Activated naive CD4-positive, alpha-beta T cell (primary cell): ENCODE results near the gene PLAAT1.

Experiments
- DNase-seq, 4 experiments: peaks; one replicate each; lab custom pipeline; 2025; lab: John Stamatoyannopoulos, UW

PLAAT1 gene

GRCh38 chr3:193240850-193241706, at the start of gene PLAAT1:
Gene PLAAT1 (plus strand): TSS chr3:193241222. CDS start chr3:193255651, 14,429 bp downstream.
- no peak for DNase-seq

DNA sequence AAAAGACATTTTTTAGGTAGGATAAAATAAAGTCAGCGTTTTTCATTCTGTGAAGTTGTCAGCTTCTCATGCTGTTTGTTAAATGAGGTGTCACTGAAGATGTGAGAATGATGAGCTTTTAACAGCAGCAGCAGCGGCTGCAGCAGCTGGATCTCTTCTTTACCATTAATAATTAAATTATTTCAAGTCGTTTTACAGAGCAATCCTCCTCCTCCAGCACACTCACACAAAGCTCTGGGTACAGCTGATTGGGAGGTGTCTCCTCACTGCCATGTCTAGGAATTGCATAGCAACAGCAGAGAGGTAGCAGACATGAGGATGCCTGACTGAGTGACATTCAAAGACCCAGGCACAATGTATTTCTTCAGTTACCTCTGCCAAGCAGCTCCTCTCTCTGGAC, 46.7 kb upstream of the PLAAT1 start:
- no peak for DNase-seq

GRCh38 chr3:193196746-193197145, 44.3 kb upstream of the PLAAT1 start:
- no peak for DNase-seq

DNA sequence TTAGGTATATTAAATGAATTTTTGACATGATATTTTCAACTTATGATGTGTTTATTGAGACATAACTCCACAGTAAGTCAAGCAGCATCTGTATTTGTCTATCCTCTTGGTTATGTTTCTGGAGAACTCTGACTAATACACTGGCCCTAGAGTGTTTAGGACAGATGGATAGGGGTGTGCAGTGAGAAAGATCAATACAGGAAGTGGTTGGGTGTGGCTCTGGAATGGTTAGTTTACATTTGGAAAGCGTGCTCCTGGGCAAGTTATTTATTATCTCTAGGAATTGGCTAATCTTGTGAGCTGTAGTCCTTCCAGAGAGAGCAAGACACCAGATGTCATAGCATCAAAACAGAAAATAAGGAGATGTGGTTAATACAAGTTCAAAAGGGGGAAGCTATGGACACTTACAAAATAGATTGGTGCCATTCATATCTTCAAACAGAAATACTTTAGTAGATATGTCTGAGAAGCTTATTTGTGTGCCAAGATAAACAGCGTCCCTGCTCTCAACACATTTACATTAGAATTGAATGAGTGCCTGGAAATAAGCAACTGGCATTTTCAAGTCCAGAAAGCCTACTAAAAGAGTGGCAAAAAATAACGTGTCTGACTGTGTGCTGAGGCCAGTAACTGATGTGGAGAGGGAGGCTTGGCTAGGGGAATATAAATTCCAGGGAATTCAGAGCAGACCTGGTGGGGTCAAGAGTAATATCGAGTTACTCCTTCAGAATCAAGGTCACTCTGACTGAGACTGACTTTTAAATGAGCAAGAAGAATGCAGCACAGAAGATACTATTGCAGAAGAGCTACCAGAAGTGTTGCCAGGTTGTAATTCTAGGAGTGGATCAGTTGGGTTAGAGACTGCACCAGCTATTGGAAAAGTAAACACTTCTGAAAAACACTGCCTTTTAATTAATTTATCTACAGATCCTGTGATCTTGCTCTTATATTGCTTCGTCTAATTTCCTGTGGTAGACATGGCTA, 33.4 kb upstream of the PLAAT1 start:
- no peak for DNase-seq

GRCh38 chr3:193210618-193211017, 30.4 kb upstream of the PLAAT1 start:
- no peak for DNase-seq

DNA sequence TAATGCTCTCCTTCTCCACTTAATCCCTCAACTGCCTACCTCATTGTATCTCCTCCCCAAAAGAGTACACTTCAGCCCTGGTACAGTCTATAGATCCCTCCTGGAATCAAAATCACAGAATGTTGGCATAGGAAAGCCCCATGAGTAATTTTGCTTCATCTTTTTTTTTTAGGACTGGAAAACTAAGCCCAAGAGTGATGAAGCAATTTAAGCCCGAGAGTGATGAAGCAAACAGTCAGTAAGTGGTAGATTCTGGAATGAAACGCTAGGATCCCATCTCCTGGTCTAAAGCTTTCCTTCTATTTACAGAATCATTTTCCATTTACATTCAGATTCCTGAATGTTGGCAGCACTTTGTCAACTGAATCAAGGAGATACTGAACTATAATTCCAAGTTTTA, 29.8 kb upstream of the PLAAT1 start:
- no peak for DNase-seq

DNA sequence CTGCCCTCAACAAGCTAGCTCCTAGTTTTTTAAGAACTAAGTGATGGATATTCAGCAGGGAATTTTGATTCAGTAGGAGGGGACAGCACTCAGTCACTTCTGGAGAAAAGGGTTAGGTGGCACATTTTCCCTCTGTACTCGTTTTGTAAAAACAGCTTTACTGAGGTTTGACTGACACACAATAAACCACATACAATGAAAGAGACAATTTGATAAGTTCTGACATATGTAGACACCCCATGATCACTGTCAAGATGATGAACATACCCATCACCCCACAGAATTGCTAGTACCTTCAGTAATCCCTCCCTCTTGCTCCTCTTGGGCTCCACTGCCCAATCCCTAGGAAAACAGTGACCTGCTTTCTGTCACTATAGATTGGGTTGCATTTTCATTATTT, 29.0 kb upstream of the PLAAT1 start:
- DNase-seq = no peak

DNA sequence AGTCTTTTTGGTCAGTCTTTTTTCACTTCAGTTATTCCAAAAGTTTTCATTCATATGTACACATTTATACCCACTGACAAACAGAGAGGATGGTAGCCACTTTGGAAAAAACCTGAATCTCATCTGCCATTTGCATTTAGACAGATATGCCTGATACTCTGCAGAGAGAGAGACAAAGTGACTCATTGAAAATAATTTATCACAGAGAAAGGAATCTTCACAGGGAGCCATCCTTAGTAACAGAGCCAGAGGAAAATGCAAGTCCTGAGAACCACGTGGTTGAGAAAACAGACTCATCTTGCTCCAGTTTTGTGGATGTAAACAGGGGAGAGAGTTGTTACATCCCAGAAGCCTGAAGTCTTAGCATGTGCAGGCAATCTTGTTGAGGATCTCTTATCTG, 28.2 kb upstream of the PLAAT1 start:
- no peak for DNase-seq

DNA sequence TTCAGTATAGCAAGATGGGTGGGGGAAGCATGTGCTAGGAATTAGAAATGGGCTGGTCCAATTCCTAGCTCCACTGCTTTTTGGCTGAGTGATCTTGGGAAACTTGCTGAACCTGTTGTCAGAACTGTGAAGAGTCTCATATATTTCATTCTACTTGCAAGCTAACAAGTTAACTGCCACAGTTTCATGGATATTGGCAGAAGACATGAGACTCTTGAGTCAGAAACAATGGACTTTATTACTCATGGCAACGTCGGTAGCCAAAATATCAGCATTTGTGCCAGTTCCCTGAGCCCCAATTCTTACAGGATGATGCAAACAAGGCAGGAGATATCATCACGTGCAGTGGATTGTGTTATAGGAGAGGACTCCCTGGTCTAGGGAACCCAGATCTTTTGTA, 26.6 kb upstream of the PLAAT1 start:
- no peak for DNase-seq

DNA sequence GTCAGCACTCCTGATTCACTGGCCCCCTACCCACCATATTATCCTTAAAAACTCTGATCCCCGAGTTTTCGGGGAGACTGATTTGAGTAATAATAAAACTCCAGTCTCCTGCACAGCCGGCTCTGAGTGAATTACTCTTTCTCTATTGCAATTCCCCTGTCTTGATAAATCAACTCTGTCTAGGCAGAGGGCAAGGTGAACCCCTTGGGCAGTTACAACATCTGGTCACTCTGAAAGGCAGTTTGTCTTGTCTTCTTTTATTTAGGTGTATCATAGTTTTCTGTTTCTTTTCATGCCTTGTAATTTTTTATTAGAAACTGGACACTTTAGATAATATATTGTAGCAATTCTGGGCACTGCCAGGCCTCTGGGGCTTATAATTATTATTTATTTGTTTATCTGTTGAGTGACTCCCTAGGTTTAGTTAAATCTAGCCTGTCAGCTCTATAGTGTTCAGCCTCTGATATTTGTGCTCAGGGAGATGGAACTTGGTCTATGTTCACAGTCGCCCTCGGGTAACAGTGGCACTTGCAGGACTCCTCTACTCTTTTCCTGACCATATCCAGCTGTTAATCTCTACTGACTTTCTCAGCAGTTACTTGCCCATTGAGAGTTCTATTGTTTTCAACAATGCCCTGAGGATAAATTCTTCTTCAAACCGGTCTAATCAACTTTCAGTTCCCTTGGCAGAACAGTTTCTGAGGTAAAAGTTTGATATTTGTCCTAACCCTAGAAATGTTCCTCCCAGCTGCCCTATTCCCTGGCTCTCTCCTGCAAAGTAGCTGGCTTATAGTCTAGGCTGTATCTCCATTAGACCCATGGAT, 15.5 kb upstream of the PLAAT1 start:
- DNase-seq = no peak

DNA sequence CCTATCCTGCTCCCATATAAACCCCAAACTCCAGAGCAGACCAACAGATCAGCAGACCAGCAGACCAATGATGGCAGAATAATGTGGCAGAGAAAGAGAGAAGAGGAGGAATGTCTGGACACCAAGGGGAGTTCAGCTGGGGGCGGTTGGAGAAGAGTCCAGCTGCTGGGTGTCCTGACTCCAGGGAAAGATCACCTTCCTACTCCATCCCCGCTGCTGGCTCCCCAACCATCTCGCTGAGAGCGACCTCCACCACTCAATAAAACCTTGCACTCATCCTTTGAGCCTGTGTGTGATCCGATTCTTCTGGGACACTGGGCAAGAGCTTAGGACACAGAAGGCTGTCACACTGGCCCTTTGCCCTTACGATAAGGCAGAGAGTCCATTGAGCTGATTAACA, 12.8 kb upstream of the PLAAT1 start:
- DNase-seq = no peak

DNA sequence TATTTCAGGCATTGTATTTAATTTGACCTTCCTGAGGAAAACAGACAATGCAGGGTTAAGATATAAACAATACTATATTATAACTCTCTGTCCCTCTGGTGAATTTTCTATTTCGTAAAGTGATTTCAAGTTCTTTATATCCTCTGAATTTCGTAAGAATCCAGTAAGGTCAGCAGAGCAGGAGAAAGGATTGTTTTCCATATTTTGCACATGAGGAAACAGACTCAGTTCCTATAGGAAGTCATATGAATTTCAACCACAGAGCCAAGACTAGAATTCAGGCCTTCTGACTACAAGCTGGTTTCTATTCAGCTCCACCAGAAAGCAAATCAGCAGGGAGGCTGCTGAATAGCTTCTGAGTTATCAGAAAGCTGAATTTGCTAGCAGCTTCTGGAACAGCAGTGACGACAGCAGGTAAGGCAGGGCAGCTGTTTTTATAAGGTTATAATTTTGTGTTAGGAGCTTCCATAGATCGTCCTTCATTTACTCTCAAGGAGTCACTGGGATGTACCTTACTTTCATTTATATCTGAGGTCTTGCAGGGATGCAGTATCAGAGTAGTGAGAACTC, 11.1 kb upstream of the PLAAT1 start:
- DNase-seq = no peak

DNA sequence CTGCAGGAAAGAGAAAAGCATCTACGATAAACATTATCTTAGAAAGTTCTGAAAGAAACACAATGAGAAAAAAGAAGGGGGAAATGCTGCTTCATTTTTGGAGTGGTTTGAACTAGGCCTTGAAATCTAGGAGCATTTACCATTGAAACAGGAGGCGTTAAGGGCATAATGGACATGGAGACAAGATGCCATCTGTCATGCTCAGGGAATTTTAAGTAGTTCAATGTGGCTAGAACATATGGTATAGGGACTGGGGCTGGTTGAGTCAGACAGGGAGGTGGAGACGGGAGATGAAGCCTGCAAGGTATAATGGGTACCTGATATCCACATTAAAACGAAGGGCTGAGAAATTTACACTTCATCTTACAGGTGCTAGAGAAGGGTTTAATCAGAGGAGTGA, 10.4 kb upstream of the PLAAT1 start:
- DNase-seq = no peak

GRCh38 chr3:193231201-193231600, 9.8 kb upstream of the PLAAT1 start:
- DNase-seq = no peak

DNA sequence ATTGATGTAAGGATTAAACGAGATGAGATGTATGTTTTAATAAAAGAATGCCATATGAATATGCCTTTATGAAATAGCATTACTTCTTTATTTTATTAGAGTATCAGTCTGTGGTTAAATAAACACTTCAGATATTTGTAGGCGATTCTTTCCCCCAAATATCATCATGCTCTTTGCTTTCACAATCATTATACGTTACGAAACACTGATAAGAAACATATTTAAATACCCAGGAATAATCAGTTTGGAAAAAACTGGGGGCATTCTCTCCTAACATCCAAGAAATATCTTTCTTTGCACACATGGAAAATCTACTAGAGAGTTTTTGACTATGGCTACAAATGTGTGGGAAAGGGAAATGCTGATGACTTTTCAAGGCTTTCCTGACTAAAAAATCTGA, 4.4 kb upstream of the PLAAT1 start:
- DNase-seq = no peak

DNA sequence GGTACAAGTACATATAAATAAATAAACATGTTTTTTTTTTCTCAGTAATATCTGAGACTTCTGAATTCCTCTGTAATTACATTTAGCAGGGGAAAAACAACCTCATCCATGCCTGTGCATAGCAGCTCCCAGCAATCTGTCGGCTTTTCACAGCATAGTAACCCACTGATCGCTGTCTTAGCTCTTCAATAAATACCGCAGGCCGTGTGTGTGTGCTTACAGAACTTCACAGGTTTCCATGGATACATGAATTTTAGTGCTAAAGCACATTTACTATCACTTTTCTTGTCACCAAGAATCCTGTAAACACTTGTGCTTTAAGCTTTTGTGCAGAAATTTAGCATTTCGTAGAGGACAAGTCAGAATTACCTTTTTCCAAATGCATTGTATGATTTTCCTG, 4.0 kb upstream of the PLAAT1 start:
- DNase-seq = no peak

DNA sequence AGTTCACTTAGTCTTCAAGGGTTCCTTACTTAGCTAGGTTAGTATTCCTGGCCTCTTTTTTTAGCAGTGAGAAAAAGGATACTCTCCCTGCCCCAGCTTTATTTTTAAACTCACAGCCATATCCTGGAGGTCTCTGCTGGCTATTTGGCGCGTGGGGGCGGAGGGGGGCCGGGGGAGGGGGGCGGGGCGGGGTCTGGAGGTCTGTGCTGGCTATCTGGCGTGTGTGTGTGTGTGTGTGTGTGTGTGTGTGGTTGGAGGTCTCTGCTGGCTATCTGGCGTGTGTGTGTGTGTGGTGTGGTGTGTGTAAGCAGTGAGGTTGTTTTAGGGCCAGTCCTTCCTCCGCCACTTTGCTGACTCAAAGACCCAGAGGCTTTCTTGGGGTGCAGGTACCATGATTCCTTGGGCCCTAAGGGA, 579 bp upstream of the PLAAT1 start:
- no peak for DNase-seq

GRCh38 chr3:193241716-193242115, 694 bp downstream of the PLAAT1 start:
- DNase-seq = no peak

DNA sequence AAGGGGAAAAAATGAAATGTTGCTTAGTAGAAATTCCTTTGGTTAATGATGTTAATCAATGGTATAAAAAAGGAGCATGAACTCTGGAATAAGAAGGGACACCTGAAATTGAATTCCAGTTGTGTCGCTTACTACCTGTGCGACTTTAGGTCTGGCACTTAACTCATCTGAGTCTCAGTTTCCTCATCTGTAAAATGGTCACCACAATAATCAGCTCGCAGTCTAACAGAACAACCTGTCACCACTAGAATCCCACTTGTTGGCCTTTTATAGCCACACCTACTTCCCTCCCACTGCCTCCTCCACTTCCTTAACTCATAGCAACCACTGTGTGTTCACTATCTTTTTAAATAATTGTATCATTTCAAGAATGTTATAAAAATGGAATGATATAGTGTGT, 2.5 kb downstream of the PLAAT1 start:
- no peak for DNase-seq

- DNase-seq = no peak
These were observed 7.9 kb downstream of the PLAAT1 start for GRCh38 chr3:193248848-193249468.

DNA sequence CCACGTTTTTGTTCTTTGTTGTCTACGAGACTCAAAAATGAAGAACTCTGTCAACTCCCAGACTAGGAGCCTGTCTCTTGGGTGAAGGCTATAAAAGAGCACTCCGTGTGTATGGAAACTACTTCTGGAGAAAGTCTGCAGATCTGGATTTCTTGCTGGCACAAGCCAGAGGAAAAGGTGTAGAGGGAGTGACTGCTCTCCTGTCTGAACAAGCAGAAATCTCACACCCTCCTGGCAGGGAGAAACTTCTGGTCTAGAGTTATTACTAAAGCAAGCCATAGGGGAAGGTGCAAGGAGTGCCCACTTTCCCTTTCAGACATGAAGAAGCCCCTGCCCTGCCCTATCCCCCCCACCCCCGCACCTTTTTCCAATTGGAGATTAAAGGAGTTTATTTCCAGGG, 9.5 kb downstream of the PLAAT1 start:
- DNase-seq = no peak
